SK-N-SH (cell line): Measurements from ENCODE around the gene STIM2. TPM values are rescaled to one million over a fixed set of nuclear protein-coding genes. Genes with fewer than 3 reads are reported as not detected.

Source experiments
- CTCF ChIA-PET: fragments of 300-600, 350-600 bp; formaldehyde crosslinking; extraction: SDS; loops from one replicate; lab custom pipeline; 2021; lab: Yijun Ruan, JAX
- POLR2A ChIA-PET: fragments of 350-600 bp; sonication (Branson Sonifier 250); formaldehyde crosslinking; extraction: SDS; loops from one replicate; lab custom pipeline; 2020; ENCODE audit warnings: antibody characterized with exemption, inconsistent platforms; lab: Yijun Ruan, JAX
- DNase-seq: peaks from one replicate; pipeline ENCODE4 v3.0.0; 2012
- H2AFZ ChIP-seq: fragments of 200-600 bp; sonication (generic); 2 replicates; pipeline ENCODE4 v1.8.1; 2016; ENCODE audit warnings: antibody characterized with exemption, mild to moderate bottlenecking, low read depth
- H3F3A ChIP-seq: fragments of 200-600 bp; sonication (generic); replicated peaks from 2 replicates; pipeline ENCODE3; 2016; ENCODE audit warnings: antibody characterized with exemption, mild to moderate bottlenecking; ENCODE audit not compliant: insufficient read depth
- H3K27ac ChIP-seq, 2 experiments: fragments of 200-500 bp in 1 of 2; fragments of 200-600 bp in 1 of 2; sonication (Bioruptor generic) in 1 of 2; sonication (generic), shearing (Covaris generic) in 1 of 2; 2 replicates each; pipeline versions ENCODE4 v1.5.1 to v1.6.1; 2014 to 2016; ENCODE audit warnings: low read depth in 2 of 2, inconsistent platforms in 1 of 2, low read length in 1 of 2, mild to moderate bottlenecking in 1 of 2, mixed read lengths in 1 of 2
- H3K27me3 ChIP-seq: fragments of 200-600 bp; sonication (generic), shearing (Covaris generic); 2 replicates; pipeline ENCODE4 v1.6.1; 2016; ENCODE audit warnings: mixed run types; ENCODE audit not compliant: insufficient read depth
- H3K36me3 ChIP-seq, 2 experiments: fragments of 200-500 bp in 1 of 2; fragments of 200-600 bp in 1 of 2; sonication (Bioruptor generic) in 1 of 2; sonication (generic) in 1 of 2; replicated peaks in 1 of 2; 2 replicates each; pipeline versions ENCODE3 to v1.5.1; 2014 to 2016; ENCODE audit warnings: low read length in 1 of 2, mild to moderate bottlenecking in 1 of 2; ENCODE audit not compliant: insufficient read depth in 2 of 2, control insufficient read depth in 1 of 2
- H3K4me1 ChIP-seq, 2 experiments: fragments of 200-500 bp in 1 of 2; fragments of 200-600 bp in 1 of 2; sonication (Bioruptor generic) in 1 of 2; sonication (generic), shearing (Covaris generic) in 1 of 2; 2 replicates each; pipeline versions ENCODE4 v1.5.1 to v1.6.1; 2014 to 2016; ENCODE audit warnings: low read depth in 1 of 2, low read length in 1 of 2, mixed run types in 1 of 2; ENCODE audit not compliant: insufficient read depth in 2 of 2, control insufficient read depth in 1 of 2
- H3K4me2 ChIP-seq: fragments of 200-600 bp; sonication (generic), shearing (Covaris generic); 2 replicates; pipeline ENCODE4 v1.6.1; 2017; ENCODE audit warnings: mixed run types
- H3K4me3 ChIP-seq, 2 experiments: fragments of 200-500 bp in 1 of 2; fragments of 200-600 bp in 1 of 2; sonication (Bioruptor generic) in 1 of 2; sonication (generic), shearing (Covaris generic) in 1 of 2; 2 replicates each; pipeline versions ENCODE4 v1.5.1 to v1.8.1; 2014 to 2016; ENCODE audit warnings: low read depth in 2 of 2, inconsistent platforms in 1 of 2, low read length in 1 of 2, mild to moderate bottlenecking in 1 of 2, mixed read lengths in 1 of 2, moderate library complexity in 1 of 2
- H3K79me2 ChIP-seq: fragments of 200-600 bp; sonication (generic); 2 replicates; pipeline ENCODE4 v1.8.1; 2017; ENCODE audit warnings: mild to moderate bottlenecking; ENCODE audit not compliant: insufficient read depth
- H3K9ac ChIP-seq: fragments of 200-600 bp; sonication (generic); 2 replicates; pipeline ENCODE4 v1.6.1; 2017; ENCODE audit warnings: mixed run types
- H3K9me2 ChIP-seq: fragments of 200-600 bp; sonication (generic); 2 replicates; pipeline ENCODE4 v1.6.1; 2017; ENCODE audit warnings: mixed run types
- H3K9me3 ChIP-seq: fragments of 200-600 bp; sonication (generic); 2 replicates; pipeline ENCODE4 v1.6.1; 2017; ENCODE audit warnings: mixed run types, mild to moderate bottlenecking, moderate library complexity
- H4K20me1 ChIP-seq: fragments of 200-600 bp; sonication (generic); 2 replicates; pipeline ENCODE4 v1.6.1; 2017; ENCODE audit warnings: mild to moderate bottlenecking, mixed run types; ENCODE audit not compliant: insufficient read depth
- CTCF ChIP-seq: fragments of 200-600 bp; sonication (generic); IDR thresholded peaks from 2 replicates; pipeline ENCODE4 v1.6.1; 2017; ENCODE audit warnings: antibody characterized with exemption, mild to moderate bottlenecking, moderate library complexity
- EZH2phosphoT487 ChIP-seq: fragments of 200-600 bp; sonication (generic); IDR thresholded peaks from 2 replicates; pipeline ENCODE4 v1.6.1; 2017; ENCODE audit warnings: low read depth, mixed run types, mild to moderate bottlenecking, antibody characterized with exemption, moderate library complexity, borderline replicate concordance
- FOXJ3 ChIP-seq: sonication (generic); formaldehyde crosslinking; IDR thresholded peaks from 2 replicates; pipeline ENCODE4 v1.5.1; 2020; ENCODE audit warnings: mild to moderate bottlenecking, missing genetic modification reagents
- GABPA ChIP-seq: IDR thresholded peaks from 2 replicates; pipeline ENCODE4 v1.4.0; 2012; ENCODE audit warnings: low read depth, mild to moderate bottlenecking
- JUND ChIP-seq: IDR thresholded peaks from 2 replicates; pipeline ENCODE4 v1.4.0; 2012
- MAX ChIP-seq: IDR thresholded peaks from 2 replicates; pipeline ENCODE4 v1.4.0; 2012; ENCODE audit warnings: low read depth
- MXI1 ChIP-seq: IDR thresholded peaks from 2 replicates; pipeline ENCODE4 v1.6.1; 2012; ENCODE audit warnings: mild to moderate bottlenecking, low read depth, low read length, improper control_type of control experiment
- RAD21 ChIP-seq: IDR thresholded peaks from 2 replicates; pipeline ENCODE4 v1.6.1; 2012; ENCODE audit warnings: mild to moderate bottlenecking, low read length
- RCOR1 ChIP-seq: fragments of 150-350 bp; IDR thresholded peaks from 2 replicates; pipeline ENCODE4 v1.6.1; 2017; ENCODE audit warnings: antibody characterized with exemption, low read length
- RFX5 ChIP-seq: IDR thresholded peaks from 2 replicates; pipeline ENCODE4 v1.6.1; 2012; ENCODE audit warnings: mild to moderate bottlenecking, improper control_type of control experiment, low read length
- SMC3 ChIP-seq: IDR thresholded peaks from 2 replicates; pipeline ENCODE4 v1.6.1; 2012; ENCODE audit warnings: low read depth, low read length, improper control_type of control experiment
- WGBS: methylation state at CpG from one replicate; pipeline ENCODE4 v1.1.6; 2017; ENCODE audit warnings: low lambda C conversion rate; 5-methylcytosine and 5-hydroxymethylcytosine counted together
- polyA plus RNA-seq, 3 experiments: library from polyadenylated mRNA; depleted of rRNA; stranded (reverse); fragments of >200 nt; gene quantifications; 2 replicates each; pipeline ENCODE4 v1.2.3, GENCODE V29; 2012
- TF ChIP-seq, protein P1 (sequence below): IDR thresholded peaks from 2 replicates; pipeline ENCODE4; 2012

The STIM2 gene
- polyA plus RNA-seq, 1 of the 3 experiments (the other 2 are of a cell fraction): 14.7 TPM

DNA sequence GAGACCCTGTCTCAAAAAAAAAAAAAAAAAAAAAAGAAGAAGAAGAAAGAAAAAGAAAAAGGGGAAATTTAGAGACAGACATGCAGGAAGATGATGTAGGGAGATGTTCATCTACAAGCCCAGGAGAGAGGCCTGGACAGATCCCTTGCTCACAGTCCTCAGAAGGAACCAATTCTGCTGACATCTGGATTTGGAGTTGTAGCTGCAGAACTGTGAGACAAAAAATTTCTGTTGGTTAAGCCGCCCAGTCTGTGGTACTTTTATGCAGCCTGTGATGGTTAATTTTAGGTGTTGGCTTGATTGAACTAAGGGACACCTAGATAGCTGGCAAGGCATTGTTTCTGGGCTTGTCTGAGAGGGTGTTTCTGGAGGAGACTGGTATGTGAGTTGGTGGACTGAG lies 10.1 kb upstream of the STIM2 start:
- Histone ChIP-seq H3K9me2 (no peaks in the 10 kb centered on the region), H3K4me3 (no peak overlapping the region), H3K9ac (no peak overlapping the region), H3K27ac (no peak overlapping the region), H3K79me2 (no peaks in the 10 kb centered on the region), H3K4me1 (no peaks in the 10 kb centered on the region), H3K4me2 (no peak overlapping the region), H4K20me1 (no peaks in the 10 kb centered on the region), H2AFZ (no peak overlapping the region)
- 50% methylated on average over 1 of the region's 1 CpG for whole genome bisulfite sequencing
- no peak for DNase-seq
- ChIA-PET POLR2A (no interaction called here), CTCF (interaction anchor here (1.1 kb wide), 1 partner anchor 43 kb away, joined by 3 read pairs; no protein-coding TSS in a partner anchor)
- TF ChIP-seq MAX: no peak
- TF ChIP-seq RAD21: no peak
- TF ChIP-seq EZH2phosphoT487: no peak
- no peak for TF ChIP-seq FOXJ3 (CRISPR knock-in tag)
- TF ChIP-seq RCOR1: no peak
- TF ChIP-seq CTCF: no peak
- no peak for TF ChIP-seq GABPA
- TF ChIP-seq, all 33 proteins: peak for 0
- Histone ChIP-seq H3K9me3 (no peaks in the 10 kb centered on the region), H3K27me3 (no peaks in the 10 kb centered on the region), H3F3A (peaks cover under 1% of the 10 kb centered on the region), H3K36me3 (no peaks in the 10 kb centered on the region)

DNA sequence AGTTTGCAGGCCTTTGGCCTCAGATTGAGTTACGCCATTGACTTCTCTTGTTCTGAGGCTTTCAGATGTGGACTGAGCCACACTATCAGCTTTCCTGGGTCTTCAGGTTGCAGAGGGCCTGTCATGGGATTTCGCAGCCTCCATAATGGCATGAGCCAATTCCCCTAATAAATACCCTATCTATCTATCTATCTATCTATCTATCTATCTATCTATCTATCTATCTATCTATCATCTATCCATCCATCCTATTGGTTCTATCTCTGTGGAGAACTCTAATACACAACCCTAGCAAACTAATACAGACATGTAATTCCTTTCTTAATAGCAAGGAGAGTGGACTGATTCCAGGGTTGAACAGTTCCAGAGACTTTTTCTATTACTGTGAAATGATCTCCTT lies 9.5 kb upstream of the STIM2 start:
- no peaks in the 10 kb centered on the region for H3K27me3 ChIP-seq
- peaks cover 7% of the 10 kb centered on the region for H3F3A ChIP-seq
- DNase-seq: no peak
- no peaks in the 10 kb centered on the region for H4K20me1 ChIP-seq
- no peaks in the 10 kb centered on the region for H3K79me2 ChIP-seq
- H3K4me1 ChIP-seq: no peaks in the 10 kb centered on the region
- H3K4me3 ChIP-seq: no peak overlapping the region
- CTCF ChIA-PET: interaction anchor here (1.1 kb wide), 1 partner anchor 44 kb away, joined by 3 read pairs; no protein-coding TSS in a partner anchor
- 83% methylated on average over 2 of the region's 2 CpGs for whole genome bisulfite sequencing
- TF ChIP-seq RFX5 (no peak), MXI1 (no peak), JUND (no peak), SMC3 (no peak)
- TF ChIP-seq, protein P1, sequence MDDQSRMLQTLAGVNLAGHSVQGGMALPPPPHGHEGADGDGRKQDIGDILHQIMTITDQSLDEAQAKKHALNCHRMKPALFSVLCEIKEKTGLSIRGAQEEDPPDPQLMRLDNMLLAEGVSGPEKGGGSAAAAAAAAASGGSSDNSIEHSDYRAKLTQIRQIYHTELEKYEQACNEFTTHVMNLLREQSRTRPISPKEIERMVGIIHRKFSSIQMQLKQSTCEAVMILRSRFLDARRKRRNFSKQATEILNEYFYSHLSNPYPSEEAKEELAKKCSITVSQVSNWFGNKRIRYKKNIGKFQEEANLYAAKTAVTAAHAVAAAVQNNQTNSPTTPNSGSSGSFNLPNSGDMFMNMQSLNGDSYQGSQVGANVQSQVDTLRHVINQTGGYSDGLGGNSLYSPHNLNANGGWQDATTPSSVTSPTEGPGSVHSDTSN: no peak
- no peaks in the 10 kb centered on the region for H3K9me3 ChIP-seq
- no peaks in the 10 kb centered on the region for H3K9me2 ChIP-seq
- H3K36me3 ChIP-seq: no peaks in the 10 kb centered on the region
- no peak overlapping the region for H3K9ac ChIP-seq
- no peak overlapping the region for H3K4me2 ChIP-seq
- H3K27ac ChIP-seq: no peak overlapping the region
- POLR2A ChIA-PET: no interaction called here
- H2AFZ ChIP-seq: no peak overlapping the region
